SH-SY5Y (cell line): Measurements from ENCODE around the gene ABCA13.

Source experiments
- GATA2 ChIP-seq: IDR thresholded peaks from 2 replicates; pipeline ENCODE4 v1.6.1; 2011; ENCODE audit warnings: mild to moderate bottlenecking, low read depth, low read length
- GATA3 ChIP-seq: IDR thresholded peaks from 2 replicates; pipeline ENCODE4 v1.6.1; 2011; ENCODE audit warnings: low read depth, mild to moderate bottlenecking, low read length, moderate library complexity

- TF ChIP-seq GATA2 (no peak), GATA3 (no peak)
Observed at GRCh38 chr7:48355346-48355745, 184.1 kb downstream of the ABCA13 start.
